ENCODE measurements around the gene TPD52L1.

Gene TPD52L1

DNA sequence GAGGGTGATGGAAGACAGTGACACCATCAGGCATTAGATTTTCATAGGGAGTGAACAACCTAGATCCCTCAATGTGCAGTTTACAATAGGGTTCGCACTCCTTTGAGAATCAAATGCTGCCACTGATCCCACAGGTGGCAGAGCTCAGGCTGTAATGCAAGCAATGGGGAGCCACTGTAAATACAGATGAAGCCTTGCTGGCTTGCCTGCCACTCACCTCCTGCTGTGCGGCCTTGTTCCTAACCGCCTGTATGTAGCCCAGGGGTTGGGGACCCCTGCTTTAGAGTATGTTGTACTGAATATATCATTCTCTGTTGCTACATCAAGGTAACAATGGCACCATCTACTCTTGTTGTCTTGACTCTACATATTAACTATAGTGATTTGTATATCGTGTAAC lies 37.1 kb downstream of the TPD52L1 start:
- no peak overlapping the region for H3K27ac ChIP-seq (ENCODE audit: low read depth, low read length)
- no peaks in the 10 kb centered on the region for H3K36me3 ChIP-seq (ENCODE audit: control insufficient read depth in 5 of 5, insufficient read depth in 5 of 5, low read length in 5 of 5)
- no peaks in the 10 kb centered on the region for H3K27me3 ChIP-seq (ENCODE audit: control insufficient read depth in 5 of 5, insufficient read depth in 4 of 5, low read length in 5 of 5)
- H3K4me3 ChIP-seq (ENCODE audit: low read depth in 1 of 5, low read length in 5 of 5) = no peak overlapping the region
- no peaks in the 10 kb centered on the region for H3K9me3 ChIP-seq (ENCODE audit: control insufficient read depth in 5 of 5, low read length in 5 of 5)
- peaks cover 0 to 35% (median 8%) of the 10 kb centered on the region in 5 donors for H3K4me1 ChIP-seq (ENCODE audit: control insufficient read depth in 5 of 5, insufficient read depth in 5 of 5, low read length in 5 of 5)
- no peak overlapping the region for H3K9ac ChIP-seq (ENCODE audit: low read length in 5 of 5)

DNA sequence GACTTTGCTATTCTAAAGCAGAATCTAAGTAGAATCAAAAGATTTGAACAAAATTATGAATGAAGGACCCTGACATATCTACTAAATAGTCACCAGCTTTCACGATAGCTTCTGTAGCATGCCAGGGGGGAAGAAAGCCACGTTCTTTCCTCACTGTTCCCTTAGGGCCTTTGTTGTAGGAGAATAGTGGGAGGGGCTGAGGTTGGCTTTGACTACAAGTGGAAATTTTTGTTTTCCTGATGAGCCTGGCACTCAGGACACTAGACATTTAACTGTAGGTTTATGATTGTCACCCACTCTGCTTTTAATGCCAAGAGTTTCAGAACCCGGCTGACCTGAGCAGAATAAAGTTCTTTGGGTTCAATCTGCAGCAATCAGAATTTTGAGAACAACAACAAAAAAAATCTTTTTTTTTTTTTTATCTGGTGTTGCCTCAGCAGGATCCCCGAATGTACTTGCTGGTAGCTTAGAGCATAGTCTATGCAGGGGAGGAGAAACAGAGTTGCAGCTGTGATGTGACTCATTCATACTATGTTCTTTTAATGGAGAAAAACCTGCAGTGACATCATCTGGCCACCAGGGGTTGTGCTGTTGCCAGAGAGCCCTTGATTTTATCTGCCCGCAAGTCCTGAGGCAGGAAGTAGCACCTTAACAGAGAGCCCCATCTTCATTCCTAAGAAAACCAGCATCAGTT lies 38.5 kb downstream of the TPD52L1 start:
- no peaks in the 10 kb centered on the region for H3K27me3 ChIP-seq (ENCODE audit: control insufficient read depth in 5 of 5, insufficient read depth in 4 of 5, low read length in 5 of 5)
- no peak overlapping the region for H3K27ac ChIP-seq (ENCODE audit: low read depth, low read length)
- no peak overlapping the region for H3K4me3 ChIP-seq (ENCODE audit: low read depth in 1 of 5, low read length in 5 of 5)
- H3K9ac ChIP-seq (ENCODE audit: low read length in 5 of 5) = no peak overlapping the region
- H3K4me1 ChIP-seq (ENCODE audit: control insufficient read depth in 5 of 5, insufficient read depth in 5 of 5, low read length in 5 of 5) = peaks cover 0 to 47% (median 8%) of the 10 kb centered on the region in 5 donors
- no peaks in the 10 kb centered on the region for H3K36me3 ChIP-seq (ENCODE audit: control insufficient read depth in 5 of 5, insufficient read depth in 5 of 5, low read length in 5 of 5)
- no peaks in the 10 kb centered on the region for H3K9me3 ChIP-seq (ENCODE audit: control insufficient read depth in 5 of 5, low read length in 5 of 5)

DNA sequence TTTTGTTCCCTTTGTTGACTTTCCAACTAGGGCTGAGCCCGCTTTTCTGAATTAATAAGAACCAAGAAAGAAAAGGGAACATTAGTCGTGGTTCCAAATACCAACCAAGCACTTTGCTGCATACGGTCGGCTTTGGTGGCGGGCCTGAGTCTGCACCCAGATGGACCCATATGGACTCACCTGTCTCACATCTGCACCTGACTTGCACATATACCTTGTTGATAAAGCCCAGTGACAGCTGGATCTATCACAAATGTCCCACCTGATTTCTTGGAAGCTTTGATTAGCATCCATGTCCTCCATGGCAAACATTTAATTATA lies 39.0 kb downstream of the TPD52L1 start:
- no peaks in the 10 kb centered on the region for H3K9me3 ChIP-seq (ENCODE audit: control insufficient read depth in 5 of 5, low read length in 5 of 5)
- H3K27ac ChIP-seq (ENCODE audit: low read depth, low read length) = no peak overlapping the region
- peaks cover 0 to 52% (median 13%) of the 10 kb centered on the region in 5 donors for H3K4me1 ChIP-seq (ENCODE audit: control insufficient read depth in 5 of 5, insufficient read depth in 5 of 5, low read length in 5 of 5)
- no peaks in the 10 kb centered on the region for H3K36me3 ChIP-seq (ENCODE audit: control insufficient read depth in 5 of 5, insufficient read depth in 5 of 5, low read length in 5 of 5)
- H3K27me3 ChIP-seq (ENCODE audit: control insufficient read depth in 5 of 5, insufficient read depth in 4 of 5, low read length in 5 of 5) = no peaks in the 10 kb centered on the region
- H3K9ac ChIP-seq (ENCODE audit: low read length in 5 of 5) = no peak overlapping the region
- H3K4me3 ChIP-seq (ENCODE audit: low read depth in 1 of 5, low read length in 5 of 5) = no peak overlapping the region

DNA sequence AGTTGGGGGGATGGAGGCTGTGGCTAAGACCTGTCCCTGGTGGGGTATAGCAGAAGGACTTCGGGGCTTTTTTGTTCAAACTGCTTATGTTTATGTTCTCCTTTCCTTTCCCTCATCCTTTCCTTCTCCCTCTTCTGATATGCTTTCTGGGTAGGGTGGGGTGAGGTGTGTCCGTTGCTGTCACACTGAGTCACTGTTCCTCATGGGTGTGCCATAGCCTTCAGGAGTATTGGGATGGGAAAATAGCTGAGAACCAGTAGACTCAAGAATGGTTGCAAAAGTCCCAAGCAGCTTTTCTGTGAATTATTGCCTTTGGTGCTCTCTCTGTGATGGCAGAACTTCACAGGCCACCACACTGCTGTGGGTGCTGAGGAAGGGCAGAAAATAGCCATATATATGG lies 39.6 kb downstream of the TPD52L1 start:
- Histone ChIP-seq H3K4me3 (ENCODE audit: low read depth in 1 of 5, low read length in 5 of 5) (no peak overlapping the region), H3K36me3 (ENCODE audit: control insufficient read depth in 5 of 5, insufficient read depth in 5 of 5, low read length in 5 of 5) (no peaks in the 10 kb centered on the region), H3K27me3 (ENCODE audit: control insufficient read depth in 5 of 5, insufficient read depth in 4 of 5, low read length in 5 of 5) (no peaks in the 10 kb centered on the region), H3K27ac (ENCODE audit: low read depth, low read length) (no peak overlapping the region), H3K9ac (ENCODE audit: low read length in 5 of 5) (no peak overlapping the region), H3K9me3 (ENCODE audit: control insufficient read depth in 5 of 5, low read length in 5 of 5) (no peaks in the 10 kb centered on the region), H3K4me1 (ENCODE audit: control insufficient read depth in 5 of 5, insufficient read depth in 5 of 5, low read length in 5 of 5) (peaks cover 4 to 54% (median 20%) of the 10 kb centered on the region in 5 donors)

DNA sequence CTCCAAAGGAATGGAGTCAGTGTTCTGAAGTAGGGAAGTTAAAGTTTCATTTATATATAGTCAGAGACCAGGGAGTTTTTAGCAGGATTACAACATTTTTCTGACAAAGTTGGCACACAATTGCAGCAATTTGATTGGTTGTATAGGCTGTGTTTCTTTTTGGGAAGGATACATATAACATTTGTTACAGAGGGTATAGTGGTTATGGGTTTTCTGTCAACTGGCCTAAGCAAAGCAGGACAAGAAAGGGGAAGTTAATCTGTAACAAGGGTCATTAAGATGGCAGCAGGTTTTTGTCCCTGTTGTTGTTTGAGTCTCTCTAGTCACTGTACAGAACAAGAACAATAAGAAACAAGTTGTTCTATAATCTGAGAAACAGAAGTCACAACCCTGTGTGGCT lies 41.4 kb downstream of the TPD52L1 start:
- Histone ChIP-seq H3K4me3 (ENCODE audit: low read depth in 1 of 5, low read length in 5 of 5) (no peak overlapping the region), H3K27ac (ENCODE audit: low read depth, low read length) (no peak overlapping the region), H3K9ac (ENCODE audit: low read length in 5 of 5) (no peak overlapping the region), H3K4me1 (ENCODE audit: control insufficient read depth in 5 of 5, insufficient read depth in 5 of 5, low read length in 5 of 5) (peaks cover 4 to 54% (median 24%) of the 10 kb centered on the region in 5 donors), H3K36me3 (ENCODE audit: control insufficient read depth in 5 of 5, insufficient read depth in 5 of 5, low read length in 5 of 5) (no peaks in the 10 kb centered on the region), H3K9me3 (ENCODE audit: control insufficient read depth in 5 of 5, low read length in 5 of 5) (no peaks in the 10 kb centered on the region), H3K27me3 (ENCODE audit: control insufficient read depth in 5 of 5, insufficient read depth in 4 of 5, low read length in 5 of 5) (no peaks in the 10 kb centered on the region)

DNA sequence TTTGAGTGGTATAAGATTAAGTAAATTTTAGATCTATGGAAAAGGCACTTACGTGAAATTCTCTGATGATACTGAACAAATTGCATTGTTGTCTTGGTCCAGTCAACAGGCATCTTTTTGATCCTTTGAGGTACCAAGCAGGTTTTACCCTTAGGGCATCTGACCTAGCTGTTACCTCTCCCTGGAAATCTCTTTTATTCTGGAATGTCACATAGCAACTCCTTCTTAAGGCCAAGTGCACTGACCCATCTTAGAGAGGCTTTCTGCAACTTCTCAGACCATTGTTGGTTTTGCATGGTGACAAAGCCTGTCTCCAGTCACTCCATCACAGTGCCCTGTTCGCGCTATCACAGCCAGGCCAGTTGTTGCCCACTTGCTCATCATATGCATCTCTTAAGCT lies 42.0 kb downstream of the TPD52L1 start:
- H3K4me1 ChIP-seq (ENCODE audit: control insufficient read depth in 5 of 5, insufficient read depth in 5 of 5, low read length in 5 of 5) = peaks cover 4 to 50% (median 24%) of the 10 kb centered on the region in 5 donors
- H3K9me3 ChIP-seq (ENCODE audit: control insufficient read depth in 5 of 5, low read length in 5 of 5) = no peaks in the 10 kb centered on the region
- H3K27ac ChIP-seq (ENCODE audit: low read depth, low read length) = no peak overlapping the region

DNA sequence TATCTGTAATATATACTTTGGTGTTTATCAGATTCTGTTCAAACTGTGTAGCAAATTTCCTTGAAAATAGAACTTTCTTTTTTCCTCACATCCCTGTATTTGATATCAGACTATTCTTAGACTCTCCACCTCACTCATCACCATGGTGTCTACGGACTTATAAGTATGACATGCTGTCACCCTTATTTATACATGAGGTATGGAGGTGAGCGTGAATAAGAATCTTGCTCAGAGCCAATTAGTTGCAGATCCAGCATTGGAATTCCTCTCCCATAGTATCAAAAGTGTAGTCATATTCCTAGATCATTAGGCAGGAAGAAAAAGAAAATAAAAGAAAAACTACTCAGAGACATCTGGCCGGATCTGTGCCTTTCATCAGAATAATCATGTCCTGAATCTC lies 43.0 kb downstream of the TPD52L1 start:
- Histone ChIP-seq H3K36me3 (ENCODE audit: control insufficient read depth in 5 of 5, insufficient read depth in 5 of 5, low read length in 5 of 5) (no peaks in the 10 kb centered on the region), H3K4me3 (ENCODE audit: low read depth in 1 of 5, low read length in 5 of 5) (no peak overlapping the region), H3K9ac (ENCODE audit: low read length in 5 of 5) (peak overlapping the region in 1 of 5 donors; percentile 46), H3K9me3 (ENCODE audit: control insufficient read depth in 5 of 5, low read length in 5 of 5) (no peaks in the 10 kb centered on the region), H3K27me3 (ENCODE audit: control insufficient read depth in 5 of 5, insufficient read depth in 4 of 5, low read length in 5 of 5) (no peaks in the 10 kb centered on the region), H3K27ac (ENCODE audit: low read depth, low read length) (peak overlapping the region; percentile 28), H3K4me1 (ENCODE audit: control insufficient read depth in 5 of 5, insufficient read depth in 5 of 5, low read length in 5 of 5) (peaks cover 4 to 40% (median 25%) of the 10 kb centered on the region in 5 donors)

More for the DNA sequence above, 42.0 kb downstream of the TPD52L1 start:
- Histone ChIP-seq H3K27me3 (ENCODE audit: control insufficient read depth in 5 of 5, insufficient read depth in 4 of 5, low read length in 5 of 5) (no peaks in the 10 kb centered on the region), H3K9ac (ENCODE audit: low read length in 5 of 5) (no peak overlapping the region), H3K4me3 (ENCODE audit: low read depth in 1 of 5, low read length in 5 of 5) (no peak overlapping the region), H3K36me3 (ENCODE audit: control insufficient read depth in 5 of 5, insufficient read depth in 5 of 5, low read length in 5 of 5) (no peaks in the 10 kb centered on the region)

DNA sequence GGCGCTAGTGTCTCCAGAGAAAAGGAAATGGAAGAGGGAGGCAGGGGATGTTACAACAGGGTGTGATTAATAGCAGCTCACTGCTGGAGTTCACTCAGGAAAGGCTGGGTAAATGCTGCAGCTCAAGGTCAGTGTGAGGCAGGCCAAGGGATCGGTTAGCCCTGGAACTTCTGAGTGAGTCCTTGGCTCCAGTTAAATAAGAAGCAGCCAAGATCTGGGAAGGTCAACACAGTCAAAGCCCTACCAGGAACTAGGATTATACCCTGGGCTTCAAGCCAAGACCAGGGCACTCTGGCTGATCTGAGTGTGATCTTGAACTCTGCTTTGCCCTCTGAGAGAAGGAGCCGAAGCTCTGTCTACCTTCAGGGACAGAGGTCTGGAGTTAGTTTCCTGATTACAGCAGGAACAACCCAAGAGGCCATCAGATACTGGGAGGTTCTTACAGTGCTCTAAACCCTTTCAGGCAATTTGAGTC lies 44.3 kb downstream of the TPD52L1 start:
- Histone ChIP-seq H3K9ac (ENCODE audit: low read length in 5 of 5) (peak overlapping the region in 2 of 5 donors; percentile 37 to 40), H3K4me1 (ENCODE audit: control insufficient read depth in 5 of 5, insufficient read depth in 5 of 5, low read length in 5 of 5) (peaks cover 4 to 40% (median 28%) of the 10 kb centered on the region in 5 donors), H3K4me3 (ENCODE audit: low read depth in 1 of 5, low read length in 5 of 5) (no peak overlapping the region), H3K9me3 (ENCODE audit: control insufficient read depth in 5 of 5, low read length in 5 of 5) (no peaks in the 10 kb centered on the region), H3K27me3 (ENCODE audit: control insufficient read depth in 5 of 5, insufficient read depth in 4 of 5, low read length in 5 of 5) (no peaks in the 10 kb centered on the region), H3K36me3 (ENCODE audit: control insufficient read depth in 5 of 5, insufficient read depth in 5 of 5, low read length in 5 of 5) (no peaks in the 10 kb centered on the region), H3K27ac (ENCODE audit: low read depth, low read length) (peak overlapping the region; percentile 24)

DNA sequence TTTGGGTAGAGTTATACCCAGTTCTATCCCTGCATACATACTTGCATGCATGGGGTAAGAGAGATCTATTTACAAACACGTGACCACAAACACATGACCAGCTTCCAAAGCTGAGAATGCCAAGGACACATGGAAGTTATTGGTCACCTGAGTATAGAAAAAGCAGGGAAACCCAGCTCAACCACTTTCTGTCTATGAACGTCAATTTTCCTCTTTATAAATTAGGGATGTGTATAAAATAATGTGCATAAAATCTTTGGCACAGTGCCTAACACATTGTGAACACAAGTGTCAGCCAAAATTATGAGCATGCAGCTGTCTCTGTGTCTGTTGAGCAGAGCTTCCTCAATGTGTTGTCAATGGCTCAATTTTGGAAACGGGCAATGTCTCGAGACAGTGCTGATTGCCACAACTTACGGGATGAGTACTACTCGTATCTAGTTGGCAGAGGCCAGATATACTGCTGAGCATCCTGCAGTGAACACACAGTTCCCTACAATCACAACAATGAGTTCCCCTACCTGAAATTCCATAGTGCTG lies 44.9 kb downstream of the TPD52L1 start:
- Histone ChIP-seq H3K9me3 (ENCODE audit: control insufficient read depth in 5 of 5, low read length in 5 of 5) (no peaks in the 10 kb centered on the region), H3K4me1 (ENCODE audit: control insufficient read depth in 5 of 5, insufficient read depth in 5 of 5, low read length in 5 of 5) (peaks cover 4 to 40% (median 28%) of the 10 kb centered on the region in 5 donors), H3K36me3 (ENCODE audit: control insufficient read depth in 5 of 5, insufficient read depth in 5 of 5, low read length in 5 of 5) (no peaks in the 10 kb centered on the region), H3K9ac (ENCODE audit: low read length in 5 of 5) (no peak overlapping the region), H3K27me3 (ENCODE audit: control insufficient read depth in 5 of 5, insufficient read depth in 4 of 5, low read length in 5 of 5) (no peaks in the 10 kb centered on the region), H3K27ac (ENCODE audit: low read depth, low read length) (peak overlapping the region; percentile 24), H3K4me3 (ENCODE audit: low read depth in 1 of 5, low read length in 5 of 5) (no peak overlapping the region)

DNA sequence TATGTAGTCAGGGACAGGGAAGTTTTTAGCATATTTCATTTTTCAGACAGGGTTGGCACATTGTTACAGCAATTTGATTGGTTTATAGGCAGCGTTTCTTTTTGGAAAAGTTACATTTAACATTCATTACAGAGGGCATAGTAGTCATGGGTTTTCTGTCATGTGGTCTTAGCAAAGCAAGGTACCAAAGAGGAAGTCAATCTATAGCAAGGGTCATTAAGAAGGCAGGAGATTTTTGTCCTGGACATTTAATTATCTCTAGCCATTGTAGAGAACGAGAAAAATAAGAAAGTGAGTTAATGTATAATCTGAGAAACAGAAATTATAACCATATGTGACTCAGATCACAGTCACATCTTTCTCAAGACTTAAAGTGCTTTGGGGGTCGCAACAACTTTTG lies 47.4 kb downstream of the TPD52L1 start:
- Histone ChIP-seq H3K36me3 (ENCODE audit: control insufficient read depth in 5 of 5, insufficient read depth in 5 of 5, low read length in 5 of 5) (no peaks in the 10 kb centered on the region), H3K27me3 (ENCODE audit: control insufficient read depth in 5 of 5, insufficient read depth in 4 of 5, low read length in 5 of 5) (no peaks in the 10 kb centered on the region), H3K9ac (ENCODE audit: low read length in 5 of 5) (no peak overlapping the region), H3K4me1 (ENCODE audit: control insufficient read depth in 5 of 5, insufficient read depth in 5 of 5, low read length in 5 of 5) (peaks cover 4 to 37% (median 28%) of the 10 kb centered on the region in 5 donors), H3K4me3 (ENCODE audit: low read depth in 1 of 5, low read length in 5 of 5) (no peak overlapping the region), H3K9me3 (ENCODE audit: control insufficient read depth in 5 of 5, low read length in 5 of 5) (no peaks in the 10 kb centered on the region), H3K27ac (ENCODE audit: low read depth, low read length) (no peak overlapping the region)
